GM12892 (cell line): ENCODE results near the gene ARL17B.
"Not testable (repeated sequence)": the region's sequence is repeated elsewhere in the genome, so short reads cannot be mapped to it uniquely, and the experiment has no call there.

Experiments
- POLR2A ChIP-seq: IDR thresholded peaks from 2 replicates; pipeline ENCODE4 v1.6.1; 2011; ENCODE audit warnings: low read depth, low read length, control low read depth
- POLR2AphosphoS5 ChIP-seq: IDR thresholded peaks from 2 replicates; pipeline ENCODE4 v1.6.1; 2011; ENCODE audit warnings: low read depth, low read length, control low read depth

DNA sequence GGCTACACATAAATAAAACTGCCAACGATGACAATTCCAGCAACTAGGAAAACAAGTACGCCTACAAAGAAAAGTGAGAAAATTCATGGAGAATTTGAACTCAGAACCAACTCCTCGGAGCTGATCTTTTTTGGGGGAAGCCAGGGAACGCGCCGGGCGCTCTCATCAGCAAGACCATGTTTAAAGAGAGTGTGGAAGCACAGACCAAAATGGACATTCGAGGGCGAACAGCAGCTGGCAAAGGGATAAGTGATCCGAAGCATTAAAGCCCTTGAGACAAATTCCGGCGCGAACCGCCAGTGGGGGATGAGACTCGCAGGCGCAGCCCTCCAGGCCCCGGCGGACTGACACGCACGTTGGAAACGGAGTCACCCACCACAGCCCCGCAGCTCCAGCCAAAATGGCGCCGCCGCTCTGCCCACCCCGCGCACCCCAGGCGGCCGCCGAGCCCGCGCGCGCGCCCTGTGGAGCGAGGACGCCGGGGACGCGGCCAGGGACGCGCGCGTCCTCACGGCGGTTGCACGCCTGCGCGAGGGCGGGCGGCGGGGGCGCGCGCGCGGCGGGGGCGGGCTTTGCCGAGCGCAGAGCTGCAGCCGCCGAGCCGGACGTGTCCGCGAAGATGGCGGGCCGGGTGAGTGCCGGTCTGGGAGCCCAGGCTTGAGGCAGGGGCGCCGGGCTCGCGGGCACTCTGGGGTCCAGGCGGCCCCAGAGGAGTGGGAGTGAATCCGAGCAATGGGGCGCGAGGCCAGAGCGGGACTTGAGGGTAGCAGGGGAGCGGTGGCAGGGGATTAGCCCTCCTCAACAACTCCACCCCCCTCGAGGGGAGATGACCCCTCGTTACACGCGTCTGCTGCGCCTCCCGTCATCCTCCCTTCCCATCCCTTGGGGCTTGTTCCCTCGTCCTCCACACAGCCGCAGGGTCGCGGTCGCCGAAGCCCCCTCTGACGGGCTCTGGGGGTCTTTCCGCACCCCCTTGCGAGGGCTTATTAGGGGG, 11.0 kb upstream of the ARL17B start:
- not testable (repeated sequence) for TF ChIP-seq POLR2AphosphoS5, POLR2A
